Endothelial cell of umbilical vein (primary cell): ENCODE results near the gene MEF2C. TPM values are rescaled to one million over a fixed set of nuclear protein-coding genes. Genes with fewer than 3 reads are reported as not detected.

Experiments used
- BruUV-seq: library from RNA; stranded (reverse); fragments of 400-500 nt; replicated peaks from 2 replicates; lab custom pipeline; 2021; lab: Mats Ljungman, UMichigan
- CTCF ChIA-PET: fragments of 300-600, 350-600 bp; sonication (Branson Sonifier 250); formaldehyde crosslinking; loops from one replicate; lab custom pipeline; 2021; ENCODE audit warnings: antibody characterized with exemption, inconsistent platforms; lab: Charles Lee
- POLR2A ChIA-PET: fragments of 300-600, 350-600 bp; sonication (Branson Sonifier 250); formaldehyde crosslinking; loops from one replicate; lab custom pipeline; 2021; ENCODE audit warnings: antibody characterized with exemption, inconsistent platforms; lab: Charles Lee
- DNase-seq: peaks from one replicate; pipeline ENCODE4 v3.0.0-alpha.2; 2011; ENCODE audit warnings: low read depth, low spot score
- FAIRE-seq: peaks from 2 replicates; lab custom pipeline; 2011; peaks lifted over from hg19 to GRCh38; lab: Jason Lieb, UNC
- H2AFZ ChIP-seq: 2 replicates; pipeline ENCODE4 v1.6.0; 2012; ENCODE audit warnings: low read depth, low read length, control low read depth, inconsistent platforms
- H3K27ac ChIP-seq: 2 replicates; pipeline ENCODE4 v1.5.1; 2011; ENCODE audit warnings: low read depth, mild to moderate bottlenecking, control low read depth, low read length, moderate library complexity; ENCODE audit not compliant: insufficient read depth
- H3K27me3 ChIP-seq, 2 experiments: 2 replicates each; pipeline versions ENCODE4 v1.6.0 to v1.6.1; 2011; ENCODE audit warnings: low read length in 2 of 2, mixed read lengths in 1 of 2; ENCODE audit not compliant: control insufficient read depth in 2 of 2, insufficient read depth in 2 of 2
- H3K36me3 ChIP-seq, 2 experiments: 2 replicates in 1 of 2; 3 replicates in 1 of 2; pipeline ENCODE4 v1.5.1; 2011; ENCODE audit warnings: low read length in 2 of 2, mild to moderate bottlenecking in 1 of 2, moderate library complexity in 1 of 2; ENCODE audit not compliant: control insufficient read depth in 2 of 2, insufficient read depth in 2 of 2; ENCODE audit errors: extremely low read depth in 1 of 2
- H3K4me1 ChIP-seq: 3 replicates; pipeline ENCODE4 v1.5.1; 2011; ENCODE audit warnings: mild to moderate bottlenecking, low read length; ENCODE audit not compliant: control insufficient read depth, insufficient read depth; ENCODE audit errors: extremely low read depth
- H3K4me2 ChIP-seq: 2 replicates; pipeline ENCODE4 v1.6.1; 2011; ENCODE audit warnings: low read length, control low read depth, mixed read lengths; ENCODE audit not compliant: insufficient read depth
- H3K4me3 ChIP-seq, 3 experiments: fragments of 200-600 bp in 1 of 3; sonication (generic), shearing (Covaris generic) in 1 of 3; replicated peaks in 1 of 3; 2 replicates each; pipeline ENCODE4 v1.5.1; 2011 to 2016; ENCODE audit warnings: control low read depth in 3 of 3, low read length in 3 of 3, mild to moderate bottlenecking in 2 of 3, inconsistent platforms in 1 of 3, low read depth in 1 of 3, moderate library complexity in 1 of 3; ENCODE audit not compliant: insufficient read depth in 1 of 3
- H3K79me2 ChIP-seq: 2 replicates; pipeline ENCODE4 v1.6.0; 2012; ENCODE audit warnings: low read length, inconsistent platforms; ENCODE audit not compliant: control insufficient read depth, insufficient read depth
- H3K9ac ChIP-seq: replicated peaks from 2 replicates; pipeline ENCODE3; 2011; ENCODE audit warnings: low read length, control low read depth; ENCODE audit not compliant: insufficient read depth; ENCODE audit errors: extremely low read depth
- H3K9me1 ChIP-seq: replicated peaks from 3 replicates; pipeline ENCODE4 v1.6.0; 2011; ENCODE audit warnings: mild to moderate bottlenecking, low read length; ENCODE audit not compliant: control insufficient read depth, insufficient read depth; ENCODE audit errors: extremely low read depth
- H3K9me3 ChIP-seq: replicated peaks from 2 replicates; pipeline ENCODE4 v1.5.1; 2012; ENCODE audit warnings: low read length, inconsistent platforms; ENCODE audit not compliant: control insufficient read depth, insufficient read depth
- H4K20me1 ChIP-seq: replicated peaks from 2 replicates; pipeline ENCODE3; 2011; ENCODE audit warnings: mild to moderate bottlenecking, low read length; ENCODE audit not compliant: control insufficient read depth, insufficient read depth; ENCODE audit errors: extremely low read depth
- CTCF ChIP-seq, 2 donors: IDR thresholded peaks; 1 replicate in 1 of 2; 2 replicates in 1 of 2; pipeline ENCODE4 v1.5.1; 2011; ENCODE audit warnings: low read length in 2 of 2, mild to moderate bottlenecking in 2 of 2, moderate library complexity in 2 of 2, control low read depth in 1 of 2, inconsistent platforms in 1 of 2, low read depth in 1 of 2; ENCODE audit not compliant: insufficient read depth in 1 of 2; ENCODE audit errors: extremely low read depth in 1 of 2
- EZH2 ChIP-seq: IDR thresholded peaks from 2 replicates; pipeline ENCODE4 v1.6.1; 2012; ENCODE audit warnings: borderline replicate concordance, low read depth, mild to moderate bottlenecking, moderate library complexity, low read length, inconsistent platforms; ENCODE audit not compliant: severe bottlenecking
- FOS ChIP-seq: IDR thresholded peaks from 2 replicates; pipeline ENCODE4 v1.6.1; 2011; ENCODE audit warnings: mild to moderate bottlenecking, low read length, moderate library complexity, borderline replicate concordance; ENCODE audit not compliant: insufficient read depth
- GATA2 ChIP-seq: IDR thresholded peaks from 2 replicates; pipeline ENCODE4 v1.7.0; 2011; ENCODE audit warnings: low read depth, mild to moderate bottlenecking, moderate library complexity, mixed read lengths, low read length; ENCODE audit not compliant: insufficient read length, insufficient read depth
- JUN ChIP-seq: IDR thresholded peaks from 2 replicates; pipeline ENCODE4 v1.6.1; 2011; ENCODE audit warnings: borderline replicate concordance, low read depth; ENCODE audit not compliant: insufficient read length, insufficient read depth
- MYC ChIP-seq: IDR thresholded peaks from one replicate; pipeline ENCODE4 v1.6.1; 2011; ENCODE audit warnings: mild to moderate bottlenecking, low read depth, low read length
- POLR2A ChIP-seq: IDR thresholded peaks from 2 replicates; pipeline ENCODE4 v1.6.1; 2012; ENCODE audit warnings: low read depth, mild to moderate bottlenecking, control low read depth, low read length
- POLR2AphosphoS5 ChIP-seq: IDR thresholded peaks from 2 replicates; pipeline ENCODE4 v1.6.1; 2012; ENCODE audit warnings: low read depth, mild to moderate bottlenecking, control low read depth, low read length, moderate library complexity; ENCODE audit not compliant: insufficient read depth
- dilution Hi-C: fragments of 300-500 bp; cut with MboI; formaldehyde crosslinking; loops from one replicate; pipeline ENCODE4 v1.15.0; 2019; ENCODE audit warnings: low sequenced_read_pairs; ENCODE audit not compliant: extremely low pct_ligation_motif_present
- intact Hi-C: fragments of 100-400 bp; cut with micrococcal nuclease; formaldehyde crosslinking; loops from one replicate; pipeline ENCODE4 v1.10.0; 2022
- polyA plus RNA-seq, 4 experiments: library from polyadenylated mRNA; depleted of rRNA in 3 of 4; stranded (reverse) in 3 of 4; unstranded in 1 of 4; fragments of >200 nt; gene quantifications; 2 replicates each; pipeline versions ENCODE4 v1.2.1 to v1.2.3, GENCODE V29; 2011 to 2012; ENCODE audit warnings: missing spikeins in 1 of 4
- total RNA-seq: library from RNA; stranded (reverse); gene quantifications from 2 replicates; pipeline ENCODE4 v1.2.3, GENCODE V29; 2021
- TF ChIP-seq, protein P1 (sequence below): IDR thresholded peaks from 2 replicates; pipeline ENCODE4 v1.6.1; 2011; ENCODE audit not compliant: insufficient read depth, insufficient read length

Gene MEF2C
- total and polyA plus RNA-seq, 2 donors (not counting 3 experiments of a cell fraction or from before 2014, with no cell fraction given): 21.2 to 67.7 TPM

DNA sequence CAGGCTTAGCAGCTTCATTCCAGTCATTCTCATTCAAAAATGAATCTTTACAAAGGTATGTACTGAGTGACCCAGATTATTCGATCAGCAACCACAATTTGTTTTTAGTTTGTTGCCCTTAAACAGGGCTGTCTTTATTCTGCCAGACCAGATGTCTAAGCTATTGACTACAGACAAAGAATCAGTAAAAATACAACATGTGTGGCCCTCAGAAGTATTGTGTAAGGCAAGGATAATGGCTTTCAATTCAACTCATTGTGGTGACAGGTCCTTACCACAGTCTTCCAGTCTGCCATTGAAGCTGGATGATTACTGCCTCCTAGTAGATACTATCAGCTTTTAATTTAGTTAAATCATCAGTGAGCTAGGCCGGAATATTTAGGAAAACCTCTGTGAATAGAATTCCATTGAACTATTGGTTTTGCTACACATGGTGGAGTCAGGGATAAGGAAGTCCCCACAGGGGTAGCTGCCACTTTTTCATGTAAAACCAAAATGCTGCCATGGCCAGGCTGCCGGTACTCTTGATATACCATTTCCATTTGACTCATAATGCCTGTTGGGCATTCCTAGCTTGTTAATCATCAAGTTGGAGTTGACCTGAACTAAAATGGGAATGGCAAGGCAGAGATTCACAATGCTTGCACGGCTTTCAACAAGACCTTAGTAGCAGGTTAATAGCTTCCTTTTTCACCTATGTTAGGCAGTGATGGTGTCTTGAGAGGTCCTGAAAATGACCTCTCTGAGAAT lies 175.6 kb downstream of the MEF2C start:
- H3K9me3 ChIP-seq: no peaks in the 10 kb centered on the region
- ChIA-PET POLR2A (no interaction called here), CTCF (interaction anchor here (1.1 to 4.4 kb wide), 3 partner anchors 11 to 926 kb away, joined by 3 to 15 read pairs (median 14); no protein-coding TSS in a partner anchor)
- DNase-seq (no peak), FAIRE-seq (no peak)
- intact Hi-C loops: no loop called here
- no peak overlapping the region for H3K9ac ChIP-seq
- no peak overlapping the region for H3K27ac ChIP-seq
- H3K36me3 ChIP-seq: no peaks in the 10 kb centered on the region
- no peaks in the 10 kb centered on the region for H3K4me1 ChIP-seq
- TF ChIP-seq POLR2AphosphoS5 (no peak), MYC (no peak), CTCF (IDR thresholded peaks at IDR 0.05; ENCODE audit: extremely low read depth in 1 of 2, insufficient read depth in 1 of 2, low read depth in 1 of 2, low read length in 2 of 2) (no peak), EZH2 (no peak), GATA2 (no peak), FOS (no peak), JUN (no peak), POLR2A (no peak)
- TF ChIP-seq, protein P1, sequence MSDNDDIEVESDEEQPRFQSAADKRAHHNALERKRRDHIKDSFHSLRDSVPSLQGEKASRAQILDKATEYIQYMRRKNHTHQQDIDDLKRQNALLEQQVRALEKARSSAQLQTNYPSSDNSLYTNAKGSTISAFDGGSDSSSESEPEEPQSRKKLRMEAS: no peak
- no peak overlapping the region for H2AFZ ChIP-seq
- H3K79me2 ChIP-seq: no peaks in the 10 kb centered on the region
- H4K20me1 ChIP-seq: no peaks in the 10 kb centered on the region
- BruUV-seq: no TSS peak
- dilution Hi-C loops: no loop called here
- no peak overlapping the region for H3K4me3 ChIP-seq
- H3K27me3 ChIP-seq: peaks cover 10 to 12% of the 10 kb centered on the region in 2 experiments
- no peak overlapping the region for H3K4me2 ChIP-seq
- H3K9me1 ChIP-seq: no peaks in the 10 kb centered on the region
